Smooth muscle cell (in vitro differentiated cells): ENCODE results near the gene TUBGCP6. TPM values are rescaled to one million over a fixed set of nuclear protein-coding genes. Genes with fewer than 3 reads are reported as not detected.

Experiments used
- DNase-seq: peaks from one replicate; lab custom pipeline; 2025; ENCODE audit not compliant: unreplicated experiment; lab: John Stamatoyannopoulos, UW
- H2AFZ ChIP-seq: fragments of 200-600 bp; sonication (generic); 2 replicates; pipeline ENCODE4 v1.6.0; 2016; ENCODE audit warnings: antibody characterized with exemption, low read depth, mild to moderate bottlenecking
- H3F3A ChIP-seq: fragments of 200-600 bp; sonication (generic); 2 replicates; pipeline ENCODE4 v1.6.0; 2017; ENCODE audit warnings: antibody characterized with exemption, low read depth
- H3K27ac ChIP-seq: fragments of 200-600 bp; sonication (generic); 2 replicates; pipeline ENCODE4 v1.5.1; 2016; ENCODE audit warnings: low read depth, mild to moderate bottlenecking
- H3K27me3 ChIP-seq: fragments of 200-600 bp; sonication (generic); 2 replicates; pipeline ENCODE4 v1.6.1; 2016; ENCODE audit warnings: low read depth, mild to moderate bottlenecking
- H3K36me3 ChIP-seq: fragments of 200-600 bp; sonication (generic); 2 replicates; pipeline ENCODE4 v1.5.1; 2016; ENCODE audit warnings: low read depth
- H3K4me1 ChIP-seq: fragments of 200-600 bp; sonication (generic); 2 replicates; pipeline ENCODE4 v1.5.1; 2016; ENCODE audit warnings: low read depth
- H3K4me2 ChIP-seq: fragments of 200-600 bp; sonication (generic); 2 replicates; pipeline ENCODE4 v1.6.0; 2016; ENCODE audit warnings: mild to moderate bottlenecking
- H3K4me3 ChIP-seq: fragments of 200-600 bp; sonication (generic); 2 replicates; pipeline ENCODE4 v1.5.1; 2016; ENCODE audit warnings: mild to moderate bottlenecking
- H3K79me2 ChIP-seq: fragments of 200-600 bp; sonication (generic); 2 replicates; pipeline ENCODE4 v1.6.0; 2016; ENCODE audit warnings: low read depth, mild to moderate bottlenecking
- H3K9ac ChIP-seq: fragments of 200-600 bp; sonication (generic); 2 replicates; pipeline ENCODE4 v1.6.0; 2016; ENCODE audit warnings: low read depth
- H3K9me3 ChIP-seq: fragments of 200-600 bp; sonication (generic); replicated peaks from 2 replicates; pipeline ENCODE4 v1.5.1; 2016; ENCODE audit warnings: low read depth
- H4K20me1 ChIP-seq: fragments of 200-600 bp; sonication (generic); 2 replicates; pipeline ENCODE4 v1.6.0; 2016; ENCODE audit warnings: low read depth
- WGBS: methylation state at CpG from one replicate; pipeline ENCODE4 v1.1.7; 2016; ENCODE audit warnings: low lambda C conversion rate; 5-methylcytosine and 5-hydroxymethylcytosine counted together
- polyA plus RNA-seq: library from polyadenylated mRNA; unstranded; fragments of >200 nt; fragmentation: Nextera tagmentation; extraction: Ambion mirVana; gene quantifications from 2 replicates; pipeline ENCODE4 v1.2.1, GENCODE V29; 2016
- total RNA-seq: library from RNA; depleted of rRNA; stranded (reverse); fragments of >200 nt; gene quantifications from 2 replicates; pipeline ENCODE4 v1.2.3, GENCODE V29; 2014
- TF ChIP-seq, protein P1 (sequence below): fragments of 200-600 bp; sonication (generic); IDR thresholded peaks from 2 replicates; pipeline ENCODE4 v1.5.1; 2017; ENCODE audit warnings: borderline replicate concordance, mild to moderate bottlenecking, antibody characterized with exemption; ENCODE audit not compliant: insufficient read depth, poor library complexity, severe bottlenecking

Gene TUBGCP6
- total and polyA plus RNA-seq, 2 experiments from 2014 or later = 10.0 to 22.7 TPM

DNA sequence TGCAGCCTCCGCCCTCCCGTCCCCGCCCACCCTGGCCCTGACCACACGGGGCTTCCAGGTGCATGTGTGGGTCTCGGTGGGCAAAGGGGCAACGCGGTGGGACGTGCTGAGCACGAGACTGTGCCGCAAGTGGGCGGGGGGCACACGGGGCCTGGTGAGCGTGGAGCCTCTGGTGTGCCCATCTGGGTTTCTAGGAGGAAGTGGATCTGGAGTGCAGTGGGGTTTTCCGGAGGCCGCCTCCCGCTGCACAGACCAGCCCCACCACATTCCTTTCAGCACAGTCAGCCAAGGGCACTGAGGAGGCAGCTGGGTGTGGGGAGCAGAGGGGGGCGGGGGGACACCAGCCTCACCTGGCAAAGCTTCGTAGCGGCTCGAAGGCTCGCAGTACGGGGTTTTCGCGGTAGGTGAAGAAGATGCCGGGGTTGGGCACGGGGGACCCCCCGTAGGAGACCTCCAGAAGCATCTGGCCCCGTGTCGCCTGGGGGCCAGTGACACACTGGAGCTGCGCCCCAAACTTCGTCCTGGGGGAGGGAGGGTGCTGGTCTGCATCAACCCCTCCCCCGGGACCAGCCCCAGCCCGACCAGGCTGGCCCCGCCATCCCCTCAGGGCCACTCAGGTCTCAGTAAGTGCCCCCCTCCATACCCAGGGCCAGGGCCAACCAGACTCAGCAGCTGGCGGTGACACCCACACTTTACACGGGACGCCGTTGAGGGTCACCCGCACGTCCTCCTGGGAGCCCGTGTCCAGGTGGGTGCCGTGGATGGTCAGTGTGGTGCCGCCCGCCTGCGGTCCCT, 37.7 kb upstream of the TUBGCP6 start:
- no peak for DNase-seq
- WGBS = 83% methylated on average over 41 of the region's 45 CpGs

DNA sequence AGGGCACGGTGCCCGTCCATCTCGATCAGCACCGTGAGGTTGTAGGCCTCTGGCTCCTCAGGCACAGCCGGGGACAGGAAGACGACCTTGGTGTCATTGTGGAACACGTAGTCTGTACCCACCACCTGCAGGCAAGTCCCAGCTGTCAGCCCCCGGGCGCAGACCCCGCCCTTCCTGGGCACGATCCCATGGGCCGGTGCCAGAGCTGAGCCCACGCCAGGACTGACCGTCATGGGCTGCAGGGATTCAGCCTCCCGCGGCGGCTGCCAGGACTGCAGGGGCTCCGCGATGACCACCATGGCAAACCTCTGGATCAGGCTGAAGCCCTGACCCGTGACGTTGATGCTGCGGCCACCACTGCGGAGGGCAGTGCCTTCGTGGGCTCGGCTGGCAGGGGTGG, 37.1 kb upstream of the TUBGCP6 start:
- Histone ChIP-seq H3K79me2 (peaks cover 17% of the 10 kb centered on the region), H3K4me3 (no peak overlapping the region), H3K9ac (no peak overlapping the region), H3K27me3 (no peaks in the 10 kb centered on the region), H3K9me3 (no peaks in the 10 kb centered on the region), H3K4me2 (no peak overlapping the region), H3F3A (no peaks in the 10 kb centered on the region), H4K20me1 (peaks cover 92% of the 10 kb centered on the region), H3K36me3 (no peaks in the 10 kb centered on the region), H3K27ac (peak overlapping the region; percentile 59), H2AFZ (no peak overlapping the region), H3K4me1 (no peaks in the 10 kb centered on the region)
- WGBS = 93% methylated on average over 25 of the region's 25 CpGs
- TF ChIP-seq, protein P1, sequence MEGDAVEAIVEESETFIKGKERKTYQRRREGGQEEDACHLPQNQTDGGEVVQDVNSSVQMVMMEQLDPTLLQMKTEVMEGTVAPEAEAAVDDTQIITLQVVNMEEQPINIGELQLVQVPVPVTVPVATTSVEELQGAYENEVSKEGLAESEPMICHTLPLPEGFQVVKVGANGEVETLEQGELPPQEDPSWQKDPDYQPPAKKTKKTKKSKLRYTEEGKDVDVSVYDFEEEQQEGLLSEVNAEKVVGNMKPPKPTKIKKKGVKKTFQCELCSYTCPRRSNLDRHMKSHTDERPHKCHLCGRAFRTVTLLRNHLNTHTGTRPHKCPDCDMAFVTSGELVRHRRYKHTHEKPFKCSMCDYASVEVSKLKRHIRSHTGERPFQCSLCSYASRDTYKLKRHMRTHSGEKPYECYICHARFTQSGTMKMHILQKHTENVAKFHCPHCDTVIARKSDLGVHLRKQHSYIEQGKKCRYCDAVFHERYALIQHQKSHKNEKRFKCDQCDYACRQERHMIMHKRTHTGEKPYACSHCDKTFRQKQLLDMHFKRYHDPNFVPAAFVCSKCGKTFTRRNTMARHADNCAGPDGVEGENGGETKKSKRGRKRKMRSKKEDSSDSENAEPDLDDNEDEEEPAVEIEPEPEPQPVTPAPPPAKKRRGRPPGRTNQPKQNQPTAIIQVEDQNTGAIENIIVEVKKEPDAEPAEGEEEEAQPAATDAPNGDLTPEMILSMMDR = no peak
- DNase-seq = no peak

More for the DNA sequence above, 37.7 kb upstream of the TUBGCP6 start:
- Histone ChIP-seq H3K79me2 (peaks cover 23% of the 10 kb centered on the region), H3F3A (no peaks in the 10 kb centered on the region), H3K27me3 (no peaks in the 10 kb centered on the region), H3K36me3 (no peaks in the 10 kb centered on the region), H3K4me2 (peak overlapping the region; percentile 17), H2AFZ (no peak overlapping the region), H3K9me3 (no peaks in the 10 kb centered on the region), H4K20me1 (peaks cover 92% of the 10 kb centered on the region), H3K9ac (no peak overlapping the region), H3K27ac (peak overlapping the region; percentile 59), H3K4me1 (no peaks in the 10 kb centered on the region), H3K4me3 (no peak overlapping the region)
- TF ChIP-seq, protein P1 = no peak

- H3K27ac ChIP-seq = no peak overlapping the region
- H2AFZ ChIP-seq = no peak overlapping the region
- TF ChIP-seq, protein P1 = no peak
Observed at GRCh38 chr22:50281384-50281760, 36.5 kb upstream of the TUBGCP6 start.

More at GRCh38 chr22:50281384-50281760, 36.5 kb upstream of the TUBGCP6 start:
- H3K9me3 ChIP-seq = no peaks in the 10 kb centered on the region
- WGBS = 96% methylated on average over 36 of the region's 36 CpGs
- H3K4me1 ChIP-seq = no peaks in the 10 kb centered on the region
- H3K9ac ChIP-seq = no peak overlapping the region
- no peak overlapping the region for H3K4me2 ChIP-seq
- H3K4me3 ChIP-seq = no peak overlapping the region
- peaks cover 11% of the 10 kb centered on the region for H3K79me2 ChIP-seq
- no peaks in the 10 kb centered on the region for H3K36me3 ChIP-seq
- H3K27me3 ChIP-seq = no peaks in the 10 kb centered on the region
- DNase-seq = no peak
- no peaks in the 10 kb centered on the region for H3F3A ChIP-seq
- peaks cover 92% of the 10 kb centered on the region for H4K20me1 ChIP-seq
